ENCODE results near the gene RAB10. TPM values are rescaled to one million over a fixed set of nuclear protein-coding genes. Genes with fewer than 3 reads are reported as not detected.
"Not testable (repeated sequence)": the region's sequence is repeated elsewhere in the genome, so short reads cannot be mapped to it uniquely, and the experiment has no call there.

RAB10 gene
- total and polyA plus RNA-seq, 4 donors, result 45.8 to 92.4 (median 69.0) TPM

DNA sequence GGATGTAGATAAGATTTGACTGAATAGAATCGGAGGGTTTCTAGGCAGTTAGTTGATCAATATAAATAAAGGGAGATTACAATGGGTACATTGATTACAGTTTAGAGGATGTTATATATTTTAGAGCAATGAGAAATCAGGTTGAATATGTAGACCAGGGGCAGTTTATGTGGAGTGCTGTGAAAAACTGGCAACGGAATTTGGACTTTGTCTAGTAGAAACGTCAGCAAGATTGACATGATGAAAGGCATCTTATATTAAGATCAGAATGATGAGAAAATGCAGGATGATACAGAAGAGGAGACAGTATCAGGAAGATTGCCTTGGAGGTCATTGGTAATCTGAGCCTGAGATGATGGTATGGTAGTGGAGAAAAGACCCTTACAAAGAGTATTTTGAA is 39.9 kb downstream of the RAB10 start:
- no peaks in the 10 kb centered on the region for H3K36me3 ChIP-seq (ENCODE audit: control insufficient read depth in 1 of 2, insufficient read depth in 2 of 2, low read length in 1 of 2)
- H3K27me3 ChIP-seq (ENCODE audit: control insufficient read depth in 1 of 2, insufficient read depth in 2 of 2, low read length in 1 of 2), result no peaks in the 10 kb centered on the region
- H3K4me1 ChIP-seq (ENCODE audit: control insufficient read depth in 1 of 2, insufficient read depth in 2 of 2, low read length in 2 of 2), result peaks cover 3 to 5% of the 10 kb centered on the region in 2 donors
- no peak overlapping the region for H3K4me3 ChIP-seq (ENCODE audit: low read length in 2 of 2)
- no peaks in the 10 kb centered on the region for H3K9me3 ChIP-seq (ENCODE audit: control insufficient read depth, low read length)
- H3K27ac ChIP-seq (ENCODE audit: low read depth in 1 of 2, low read length in 2 of 2), result no peak overlapping the region
- 50 to 61% methylated on average over 3 of the region's 3 CpGs for WGBS, 2 donors
- intact Hi-C loops (cut with DNase I), result loop anchor here in 1 of 2 donors (10.0 kb wide), 1 partner anchor 51 kb away; no protein-coding TSS in a partner anchor
- ATAC-seq (ENCODE audit: low FRiP score), result no peak
- no peak for DNase-seq

DNA sequence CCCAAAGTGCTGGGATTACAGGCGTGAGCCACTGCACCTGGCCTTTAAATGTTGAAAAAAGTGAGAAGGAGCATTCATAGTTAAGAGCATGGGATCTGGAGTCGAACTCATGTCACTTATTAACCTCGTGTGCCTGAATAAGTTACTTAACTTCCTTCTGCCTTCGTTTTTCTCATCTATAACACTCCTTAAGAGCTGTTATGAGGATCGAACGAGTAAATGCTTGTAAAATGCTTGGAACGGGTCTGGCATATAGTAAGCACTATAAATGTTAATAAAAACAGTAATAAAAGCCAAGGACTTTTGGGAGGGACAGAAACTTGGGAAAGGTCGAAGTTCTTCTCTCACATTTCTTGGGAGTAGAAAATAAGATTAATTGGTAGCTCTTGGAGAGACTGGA is 40.8 kb downstream of the RAB10 start:
- intact Hi-C loops (cut with DNase I), result loop anchor here in 1 of 2 donors (10.0 kb wide), 1 partner anchor 50 kb away; no protein-coding TSS in a partner anchor
- no peak for ATAC-seq (ENCODE audit: low FRiP score)
- Histone ChIP-seq H3K9me3 (ENCODE audit: control insufficient read depth, low read length) (no peaks in the 10 kb centered on the region), H3K4me1 (ENCODE audit: control insufficient read depth in 1 of 2, insufficient read depth in 2 of 2, low read length in 2 of 2) (peaks cover 3 to 5% of the 10 kb centered on the region in 2 donors), H3K27me3 (ENCODE audit: control insufficient read depth in 1 of 2, insufficient read depth in 2 of 2, low read length in 1 of 2) (no peaks in the 10 kb centered on the region), H3K4me3 (ENCODE audit: low read length in 2 of 2) (no peak overlapping the region), H3K36me3 (ENCODE audit: control insufficient read depth in 1 of 2, insufficient read depth in 2 of 2, low read length in 1 of 2) (no peaks in the 10 kb centered on the region), H3K27ac (ENCODE audit: low read depth in 1 of 2, low read length in 2 of 2) (no peak overlapping the region)
- 45 to 56% methylated on average over 8 of the region's 8 CpGs for WGBS, 2 donors
- no peak for DNase-seq

DNA sequence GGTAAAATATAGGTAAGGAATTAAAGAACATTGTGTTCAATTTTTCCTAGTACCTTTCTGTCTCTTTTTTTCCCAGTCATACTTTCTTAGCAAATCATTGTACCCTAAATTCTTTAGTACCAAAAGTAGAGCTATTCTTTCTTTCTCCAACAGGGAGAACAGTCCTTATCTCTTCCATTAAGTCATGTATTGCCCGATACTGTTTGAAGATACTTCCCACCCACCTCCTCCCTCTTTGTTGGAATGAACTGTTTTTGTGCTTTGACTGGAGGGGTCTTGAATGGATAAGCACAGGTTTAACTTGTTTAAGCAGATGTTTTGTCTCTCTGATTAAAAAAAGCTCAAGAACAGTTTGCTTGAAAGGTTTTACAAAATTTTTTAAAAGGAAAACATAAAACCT is 41.3 kb downstream of the RAB10 start:
- Histone ChIP-seq H3K9me3 (ENCODE audit: control insufficient read depth, low read length) (no peaks in the 10 kb centered on the region), H3K4me3 (ENCODE audit: low read length in 2 of 2) (no peak overlapping the region), H3K27ac (ENCODE audit: low read depth in 1 of 2, low read length in 2 of 2) (no peak overlapping the region), H3K27me3 (ENCODE audit: control insufficient read depth in 1 of 2, insufficient read depth in 2 of 2, low read length in 1 of 2) (no peaks in the 10 kb centered on the region), H3K4me1 (ENCODE audit: control insufficient read depth in 1 of 2, insufficient read depth in 2 of 2, low read length in 2 of 2) (peaks cover under 1 to 3% of the 10 kb centered on the region in 2 donors), H3K36me3 (ENCODE audit: control insufficient read depth in 1 of 2, insufficient read depth in 2 of 2, low read length in 1 of 2) (no peaks in the 10 kb centered on the region)
- ATAC-seq (ENCODE audit: low FRiP score) (no peak), DNase-seq (no peak)
- intact Hi-C loops (cut with DNase I), result loop anchor here in 1 of 2 donors (10.0 kb wide), 1 partner anchor 50 kb away; no protein-coding TSS in a partner anchor
- 38 to 43% methylated on average over 1 of the region's 1 CpG for WGBS, 2 donors

- H3K4me1 ChIP-seq (ENCODE audit: control insufficient read depth in 1 of 2, insufficient read depth in 2 of 2, low read length in 2 of 2), result peaks cover 3 to 5% of the 10 kb centered on the region in 2 donors
These were observed 42.2 kb downstream of the RAB10 start for GRCh38 chr2:26076001-26076587.

DNA sequence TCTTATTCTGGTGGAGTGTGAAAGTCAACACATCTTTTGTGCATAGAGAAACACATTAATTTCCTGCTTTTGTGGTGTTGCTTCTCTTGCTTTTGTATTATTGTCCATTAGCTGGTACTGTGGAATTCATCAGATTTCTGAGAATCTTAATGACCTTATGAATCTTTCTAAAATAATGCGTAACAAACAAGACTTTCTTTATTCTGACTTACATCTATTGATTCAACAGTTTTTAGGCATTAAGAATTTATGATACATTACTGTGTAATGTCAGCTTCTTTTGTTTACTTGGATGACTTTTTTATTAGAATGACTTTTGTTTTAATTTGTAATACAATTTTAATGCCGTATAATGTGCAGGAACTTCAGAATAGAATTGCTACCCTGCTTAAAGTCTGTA is 43.4 kb downstream of the RAB10 start:
- Histone ChIP-seq H3K27ac (ENCODE audit: low read depth in 1 of 2, low read length in 2 of 2) (no peak overlapping the region), H3K36me3 (ENCODE audit: control insufficient read depth in 1 of 2, insufficient read depth in 2 of 2, low read length in 1 of 2) (no peaks in the 10 kb centered on the region), H3K4me3 (ENCODE audit: low read length in 2 of 2) (no peak overlapping the region), H3K27me3 (ENCODE audit: control insufficient read depth in 1 of 2, insufficient read depth in 2 of 2, low read length in 1 of 2) (no peaks in the 10 kb centered on the region), H3K4me1 (ENCODE audit: control insufficient read depth in 1 of 2, insufficient read depth in 2 of 2, low read length in 2 of 2) (peaks cover 2 to 5% of the 10 kb centered on the region in 2 donors), H3K9me3 (ENCODE audit: control insufficient read depth, low read length) (no peaks in the 10 kb centered on the region)
- 89 to 96% methylated on average over 2 of the region's 2 CpGs for WGBS, 2 donors
- intact Hi-C loops (cut with DNase I), result loop anchor here in 1 of 2 donors (10.0 kb wide), 1 partner anchor 48 kb away; no protein-coding TSS in a partner anchor
- ATAC-seq (ENCODE audit: low FRiP score) (no peak), DNase-seq (no peak)

More at GRCh38 chr2:26076001-26076587, 42.2 kb downstream of the RAB10 start:
- no peak overlapping the region for H3K27ac ChIP-seq (ENCODE audit: low read depth in 1 of 2, low read length in 2 of 2)
- DNase-seq, result no peak
- no peaks in the 10 kb centered on the region for H3K36me3 ChIP-seq (ENCODE audit: control insufficient read depth in 1 of 2, insufficient read depth in 2 of 2, low read length in 1 of 2)
- WGBS, 2 donors, result 100% methylated on average over 1 of the region's 1 CpG
- intact Hi-C loops (cut with DNase I), result loop anchor here in 1 of 2 donors (10.0 kb wide), 1 partner anchor 49 kb away; no protein-coding TSS in a partner anchor
- ATAC-seq (ENCODE audit: low FRiP score), result no peak
- no peaks in the 10 kb centered on the region for H3K27me3 ChIP-seq (ENCODE audit: control insufficient read depth in 1 of 2, insufficient read depth in 2 of 2, low read length in 1 of 2)
- no peaks in the 10 kb centered on the region for H3K9me3 ChIP-seq (ENCODE audit: control insufficient read depth, low read length)
- no peak overlapping the region for H3K4me3 ChIP-seq (ENCODE audit: low read length in 2 of 2)

- Histone ChIP-seq H3K4me1 (ENCODE audit: control insufficient read depth in 1 of 2, insufficient read depth in 2 of 2, low read length in 2 of 2) (peaks cover 2 to 5% of the 10 kb centered on the region in 2 donors), H3K4me3 (ENCODE audit: low read length in 2 of 2) (no peak overlapping the region), H3K27ac (ENCODE audit: low read depth in 1 of 2, low read length in 2 of 2) (no peak overlapping the region), H3K27me3 (ENCODE audit: control insufficient read depth in 1 of 2, insufficient read depth in 2 of 2, low read length in 1 of 2) (no peaks in the 10 kb centered on the region), H3K9me3 (ENCODE audit: control insufficient read depth, low read length) (no peaks in the 10 kb centered on the region), H3K36me3 (ENCODE audit: control insufficient read depth in 1 of 2, insufficient read depth in 2 of 2, low read length in 1 of 2) (no peaks in the 10 kb centered on the region)
- no peak for DNase-seq
- ATAC-seq (ENCODE audit: low FRiP score), result no peak
- 98 to 99% methylated on average over 3 of the region's 3 CpGs for WGBS, 2 donors
- intact Hi-C loops (cut with DNase I), result loop anchor here in 1 of 2 donors (10.0 kb wide), 1 partner anchor 46 kb away; no protein-coding TSS in a partner anchor
These were observed 45.1 kb downstream of the RAB10 start for GRCh38 chr2:26078939-26079338.

GRCh38 chr2:26080356-26080755 is 46.5 kb downstream of the RAB10 start:
- no peak overlapping the region for H3K27ac ChIP-seq (ENCODE audit: low read depth in 1 of 2, low read length in 2 of 2)

GRCh38 chr2:26080925-26081324 is 47.0 kb downstream of the RAB10 start:
- DNase-seq; H3K9me3 ChIP-seq (ENCODE audit: control insufficient read depth, low read length); H3K27ac ChIP-seq (ENCODE audit: low read depth in 1 of 2, low read length in 2 of 2); H3K4me3 ChIP-seq (ENCODE audit: low read length in 2 of 2); H3K27me3 ChIP-seq (ENCODE audit: control insufficient read depth in 1 of 2, insufficient read depth in 2 of 2, low read length in 1 of 2); H3K4me1 ChIP-seq (ENCODE audit: control insufficient read depth in 1 of 2, insufficient read depth in 2 of 2, low read length in 2 of 2); H3K36me3 ChIP-seq (ENCODE audit: control insufficient read depth in 1 of 2, insufficient read depth in 2 of 2, low read length in 1 of 2); ATAC-seq (ENCODE audit: low FRiP score); intact Hi-C loops (cut with DNase I): not testable (repeated sequence)
- 96 to 97% methylated on average over 3 of the region's 3 CpGs for WGBS, 2 donors

More at GRCh38 chr2:26080356-26080755, 46.5 kb downstream of the RAB10 start:
- H3K27me3 ChIP-seq (ENCODE audit: control insufficient read depth in 1 of 2, insufficient read depth in 2 of 2, low read length in 1 of 2), result no peaks in the 10 kb centered on the region
- H3K4me3 ChIP-seq (ENCODE audit: low read length in 2 of 2), result no peak overlapping the region
- intact Hi-C loops (cut with DNase I), result no loop called here
- 90 to 93% methylated on average over 1 of the region's 1 CpG for WGBS, 2 donors
- H3K9me3 ChIP-seq (ENCODE audit: control insufficient read depth, low read length), result no peaks in the 10 kb centered on the region
- DNase-seq (no peak), ATAC-seq (ENCODE audit: low FRiP score) (no peak)
- H3K4me1 ChIP-seq (ENCODE audit: control insufficient read depth in 1 of 2, insufficient read depth in 2 of 2, low read length in 2 of 2), result peaks cover 2 to 5% of the 10 kb centered on the region in 2 donors
- no peaks in the 10 kb centered on the region for H3K36me3 ChIP-seq (ENCODE audit: control insufficient read depth in 1 of 2, insufficient read depth in 2 of 2, low read length in 1 of 2)

GRCh38 chr2:26081556-26081955 is 47.7 kb downstream of the RAB10 start:
- intact Hi-C loops (cut with DNase I), result no loop called here
- H3K27ac ChIP-seq (ENCODE audit: low read depth in 1 of 2, low read length in 2 of 2), result no peak overlapping the region

More at GRCh38 chr2:26081556-26081955, 47.7 kb downstream of the RAB10 start:
- ATAC-seq (ENCODE audit: low FRiP score) (no peak), DNase-seq (no peak)
- H3K27me3 ChIP-seq (ENCODE audit: control insufficient read depth in 1 of 2, insufficient read depth in 2 of 2, low read length in 1 of 2), result no peaks in the 10 kb centered on the region
- 95 to 96% methylated on average over 5 of the region's 5 CpGs for WGBS, 2 donors
- H3K4me1 ChIP-seq (ENCODE audit: control insufficient read depth in 1 of 2, insufficient read depth in 2 of 2, low read length in 2 of 2), result peaks cover 0 to 5% of the 10 kb centered on the region in 2 donors
- H3K36me3 ChIP-seq (ENCODE audit: control insufficient read depth in 1 of 2, insufficient read depth in 2 of 2, low read length in 1 of 2), result no peaks in the 10 kb centered on the region
- H3K4me3 ChIP-seq (ENCODE audit: low read length in 2 of 2), result no peak overlapping the region
- no peaks in the 10 kb centered on the region for H3K9me3 ChIP-seq (ENCODE audit: control insufficient read depth, low read length)
